Endometrial microvascular endothelial cells (primary cell): ENCODE data around the gene EIF4EBP2. TPM values are rescaled to one million over a fixed set of nuclear protein-coding genes. Genes with fewer than 3 reads are reported as not detected.

Experiments
- in situ Hi-C: cut with HindIII; loops from 2 replicates; pipeline ENCODE4 v1.10.0; 2017; ENCODE audit warnings: low sequenced_read_pairs, low pct_unique_long_range_greater_than_20kb; ENCODE audit errors: inconsistent ontology term
- total RNA-seq: library from RNA; depleted of rRNA; stranded (reverse); fragments of >200 nt; gene quantifications from one replicate; pipeline ENCODE4 v1.2.3, GENCODE V29; 2015; ENCODE audit errors: inconsistent ontology term

EIF4EBP2 gene
- total RNA-seq, 1 donor from 2014 or later: 31.6 TPM

DNA sequence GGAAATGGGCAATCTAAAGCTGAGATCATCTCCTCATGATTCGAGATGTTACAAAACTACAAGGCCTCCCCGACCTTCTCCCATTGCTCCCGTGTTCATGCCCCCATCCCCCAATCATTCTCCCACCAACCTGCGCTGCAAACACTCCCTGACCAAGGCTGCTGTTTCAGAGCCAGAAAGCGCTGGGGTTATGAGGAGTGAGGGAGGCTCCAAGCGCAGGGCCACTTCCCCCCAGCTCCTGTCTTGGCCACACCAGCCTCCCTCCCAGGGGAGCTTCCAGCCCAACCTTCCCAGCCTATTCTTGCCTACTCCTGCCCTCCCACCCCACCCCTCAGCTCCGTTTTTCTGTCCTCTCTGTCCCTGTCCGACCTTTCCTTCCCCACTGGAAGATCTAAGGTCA lies 52.2 kb downstream of the EIF4EBP2 start:
- in situ Hi-C loops: no loop called here

DNA sequence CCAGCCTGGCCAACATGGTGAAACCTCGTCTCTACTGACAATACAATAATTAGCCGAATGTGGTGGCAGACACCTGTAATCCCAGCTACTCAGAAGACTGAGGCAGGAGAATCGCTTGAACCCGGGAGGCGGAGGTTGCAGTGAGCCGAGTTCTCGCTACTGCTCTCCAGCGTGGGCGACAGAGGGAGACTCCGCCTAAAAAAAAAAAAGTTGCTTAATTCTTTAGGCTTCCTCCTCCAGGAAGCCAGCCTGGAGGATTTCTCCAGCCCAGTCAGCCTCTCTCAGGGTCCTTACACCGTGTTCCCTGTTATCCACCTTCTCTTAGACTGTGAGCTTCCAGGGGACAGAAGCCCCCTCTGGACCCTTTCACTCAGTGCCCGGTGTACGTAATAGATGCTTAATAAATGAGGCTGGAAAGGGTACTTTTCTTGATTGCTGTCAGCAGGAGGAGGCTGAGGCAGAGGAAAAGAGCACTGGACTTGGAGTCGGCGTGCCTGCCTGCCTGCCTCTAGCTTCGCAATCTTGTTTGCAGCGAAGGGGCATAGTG lies 53.9 kb downstream of the EIF4EBP2 start:
- in situ Hi-C loops: no loop called here

DNA sequence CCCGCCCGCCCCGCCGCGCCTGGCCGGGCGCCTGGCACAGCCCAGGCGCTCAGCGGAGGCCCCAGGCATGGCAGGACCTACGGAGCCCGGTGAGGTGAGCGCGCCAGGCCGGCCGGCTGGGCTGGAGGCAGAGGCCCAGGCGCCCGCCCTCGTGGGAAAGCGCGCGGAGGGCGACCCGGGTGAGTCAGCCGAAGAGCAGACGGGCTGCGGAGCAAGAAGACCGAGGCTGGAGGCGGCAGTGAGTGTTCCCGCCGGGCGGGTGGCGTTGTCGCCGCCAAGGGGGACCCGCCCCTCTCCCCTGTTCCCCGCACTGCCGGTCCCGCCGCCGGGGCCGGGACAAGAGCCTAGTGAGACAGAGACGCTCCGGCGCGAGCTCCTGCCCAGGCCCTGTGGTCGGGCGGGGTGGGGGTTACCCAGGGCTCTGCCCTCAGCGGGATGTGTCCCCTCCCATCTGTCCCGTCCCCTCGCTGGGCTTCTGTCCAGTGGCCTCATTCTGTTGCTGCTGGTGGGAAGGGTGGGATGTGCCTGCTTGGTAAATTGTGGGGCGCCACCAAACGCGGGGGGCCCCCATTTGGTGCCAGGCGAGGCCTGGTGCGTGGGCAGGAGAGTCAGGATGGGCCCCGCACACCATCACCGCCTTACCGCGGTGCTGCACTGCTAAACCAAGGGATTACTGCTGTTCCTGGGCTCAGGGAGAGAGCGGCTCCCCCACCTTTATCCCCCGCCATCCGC lies 54.5 kb downstream of the EIF4EBP2 start:
- in situ Hi-C loops: no loop called here

GRCh38 chr10:70459061-70459773 lies 55.3 kb downstream of the EIF4EBP2 start:
- in situ Hi-C loops: no loop called here

DNA sequence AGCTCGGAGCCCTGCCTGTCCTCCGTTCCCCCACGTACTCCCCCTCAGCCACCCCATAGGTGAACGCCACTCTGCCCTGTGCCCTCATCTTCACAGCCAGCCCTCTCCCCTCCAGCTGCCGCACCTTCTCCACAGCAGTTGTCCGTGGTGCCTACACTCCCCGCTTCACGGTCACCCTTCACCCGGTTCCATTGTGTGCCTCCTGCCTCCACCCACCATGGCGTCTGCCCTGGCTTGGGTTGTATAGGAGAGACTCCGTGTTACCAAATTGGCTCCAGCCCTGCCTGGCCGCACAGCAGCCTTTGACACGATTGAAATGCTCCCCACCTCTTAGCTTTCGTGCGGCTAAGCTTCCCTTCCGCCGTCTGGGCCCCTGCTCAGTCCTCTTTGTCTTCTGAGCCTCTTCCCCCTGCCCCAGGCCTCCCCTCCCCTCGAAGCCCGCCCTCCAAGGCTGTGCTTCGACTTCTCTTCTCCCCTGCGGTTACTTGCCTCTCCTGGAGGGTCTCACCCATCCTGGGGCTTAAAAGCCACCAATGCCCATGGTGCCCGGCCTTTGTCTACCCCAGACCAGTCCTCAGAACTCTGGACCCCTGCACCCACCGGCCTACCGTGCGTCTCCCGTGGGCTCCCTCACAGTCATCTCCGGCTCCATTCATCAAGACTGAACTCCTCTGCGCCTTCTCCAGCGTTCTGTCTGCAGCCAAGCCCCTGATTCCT lies 56.0 kb downstream of the EIF4EBP2 start:
- in situ Hi-C loops: no loop called here

GRCh38 chr10:70461397-70462348 lies 57.7 kb downstream of the EIF4EBP2 start:
- in situ Hi-C loops: no loop called here

GRCh38 chr10:70462349-70462984 lies 58.5 kb downstream of the EIF4EBP2 start:
- in situ Hi-C loops: no loop called here

DNA sequence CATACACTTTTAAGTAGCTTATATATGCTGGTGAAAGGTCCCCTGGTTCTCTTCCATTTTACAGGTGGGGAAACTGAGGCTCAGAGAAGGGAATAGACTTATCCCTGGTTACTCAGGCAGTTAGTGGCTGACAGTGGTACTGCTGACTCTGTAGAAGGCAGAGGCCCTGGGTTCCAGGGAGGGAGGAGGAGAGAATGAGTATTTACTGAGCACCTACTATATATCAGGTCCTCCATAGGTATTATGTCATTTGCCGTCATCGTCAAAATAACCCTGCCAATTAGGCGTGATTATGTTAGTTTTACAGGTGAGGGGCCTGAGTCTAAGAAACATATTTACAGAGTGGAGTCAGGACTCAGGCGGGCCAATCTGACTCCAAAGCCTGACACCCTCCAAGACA lies 61.3 kb downstream of the EIF4EBP2 start:
- in situ Hi-C loops: no loop called here

GRCh38 chr10:70465832-70466231 lies 61.9 kb downstream of the EIF4EBP2 start:
- in situ Hi-C loops: no loop called here

DNA sequence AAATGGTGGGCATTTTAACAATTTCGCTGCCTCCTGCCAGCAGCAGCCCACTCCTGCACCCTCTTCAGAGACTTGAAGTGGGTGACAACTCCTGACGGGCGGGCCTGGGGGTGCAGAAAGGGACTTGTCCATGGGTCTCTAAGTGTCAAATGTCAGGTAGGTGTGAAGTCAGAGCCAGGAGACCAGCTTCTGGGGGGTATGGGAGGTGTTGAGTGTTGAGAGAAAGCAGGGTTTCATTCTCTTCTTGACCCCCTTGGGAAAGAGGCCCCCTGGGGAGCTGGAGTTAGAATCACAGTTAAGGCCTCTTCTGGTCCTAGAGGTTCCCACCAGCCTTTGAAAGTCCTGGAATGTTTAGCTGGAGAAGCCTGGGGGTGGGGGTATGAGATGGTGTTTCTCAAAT lies 63.0 kb downstream of the EIF4EBP2 start:
- in situ Hi-C loops: no loop called here

GRCh38 chr10:70472799-70473454 lies 69.0 kb downstream of the EIF4EBP2 start:
- in situ Hi-C loops: no loop called here

DNA sequence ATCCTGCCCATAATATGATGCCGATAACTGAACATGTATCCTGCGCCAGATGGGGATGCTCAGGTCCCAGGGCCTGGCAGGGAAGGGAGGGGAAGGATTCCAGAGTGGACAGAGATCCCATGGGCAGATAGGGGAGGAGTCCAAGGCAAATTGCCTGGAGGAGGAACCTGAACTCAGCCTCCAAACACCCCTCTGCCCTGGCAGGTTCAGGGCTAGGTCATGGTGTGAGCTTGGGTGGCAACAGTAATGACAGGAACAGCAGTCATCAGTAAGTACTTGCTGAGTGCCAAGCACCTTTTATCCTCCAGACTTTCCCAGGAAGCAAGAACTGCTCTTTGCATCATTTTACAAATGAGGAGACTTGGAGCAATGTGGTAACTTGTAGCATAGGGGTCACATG lies 70.8 kb downstream of the EIF4EBP2 start:
- in situ Hi-C loops: no loop called here

DNA sequence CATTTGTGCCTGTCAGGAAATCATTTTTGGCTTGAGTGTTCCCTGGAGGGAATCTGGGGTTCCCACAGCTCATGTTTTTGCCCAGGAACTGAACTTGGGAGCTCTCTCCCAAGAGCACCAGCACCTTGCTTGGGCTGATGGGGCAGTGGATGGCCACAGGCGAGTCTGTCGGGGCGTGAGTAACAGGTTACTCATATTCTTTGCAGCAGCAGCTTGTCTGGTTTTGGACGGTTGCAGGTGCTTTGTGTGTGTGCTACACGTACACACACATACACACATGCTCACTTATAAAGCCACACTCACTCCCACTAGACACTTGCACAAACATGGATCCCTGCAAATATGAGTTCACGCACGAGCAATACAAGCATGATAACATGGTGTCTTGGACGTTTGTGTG lies 71.7 kb downstream of the EIF4EBP2 start:
- in situ Hi-C loops: no loop called here

DNA sequence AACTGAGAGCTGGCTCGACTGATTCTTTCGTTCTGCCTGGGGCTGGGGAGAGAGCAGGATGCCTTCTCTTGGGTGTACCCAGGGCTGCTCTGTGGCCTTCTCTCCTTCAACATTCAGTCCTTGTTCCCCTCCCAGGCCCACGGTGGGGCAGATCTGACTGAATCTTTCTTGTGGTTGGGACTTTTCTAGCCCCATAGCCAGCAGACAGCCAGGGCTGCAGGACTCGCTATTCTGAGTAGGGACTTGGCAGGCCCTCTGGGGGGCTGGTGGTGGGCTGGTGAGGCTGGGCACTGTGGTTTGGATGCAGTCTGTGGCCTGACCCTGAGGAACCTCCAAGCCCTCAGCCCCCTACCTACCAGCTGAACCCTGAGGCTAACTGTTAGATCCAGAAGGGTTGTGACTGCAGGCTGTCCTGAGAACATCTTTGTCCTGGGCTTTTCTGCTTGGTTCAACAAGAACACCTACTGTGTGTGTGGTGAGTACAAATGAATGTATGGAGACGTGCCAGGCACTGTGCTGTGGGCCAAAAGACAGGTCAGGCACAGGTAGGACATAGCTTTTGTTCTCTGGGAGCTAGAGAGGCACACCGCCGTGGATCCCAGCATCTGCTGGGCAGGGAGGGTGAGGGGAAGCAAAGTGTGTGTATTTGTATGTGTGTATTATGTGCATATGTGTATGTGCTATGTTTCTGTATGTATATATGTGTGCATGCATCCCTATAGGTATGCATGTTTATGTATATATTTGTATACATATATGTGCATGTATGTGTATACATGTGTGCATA lies 72.5 kb downstream of the EIF4EBP2 start:
- in situ Hi-C loops: no loop called here

GRCh38 chr10:70477661-70478162 lies 73.8 kb downstream of the EIF4EBP2 start:
- in situ Hi-C loops: no loop called here
